Stomach smooth muscle (tissue), 2 donors: ENCODE measurements around the gene DCP2.

ENCODE experiments used
- H3K27ac ChIP-seq: one replicate; pipeline ENCODE4 v1.7.0; 2013; ENCODE audit warnings: mild to moderate bottlenecking, low read length, inconsistent platforms
- H3K27me3 ChIP-seq, 2 donors: one replicate each; pipeline ENCODE4 v1.7.0; 2013; ENCODE audit warnings: low read length in 2 of 2; ENCODE audit not compliant: insufficient read depth in 2 of 2, control insufficient read depth in 1 of 2
- H3K36me3 ChIP-seq, 2 donors: one replicate each; pipeline ENCODE4 v1.7.0; 2013; ENCODE audit warnings: low read length in 2 of 2; ENCODE audit not compliant: control insufficient read depth in 2 of 2, insufficient read depth in 2 of 2
- H3K4me1 ChIP-seq: one replicate; pipeline ENCODE4 v1.7.0; 2013; ENCODE audit warnings: low read length; ENCODE audit not compliant: control insufficient read depth, insufficient read depth
- H3K4me3 ChIP-seq, 2 donors: one replicate each; pipeline ENCODE4 v1.7.0; 2013; ENCODE audit warnings: low read length in 2 of 2
- H3K9ac ChIP-seq, 2 donors: one replicate each; pipeline ENCODE4 v1.7.0; 2013; ENCODE audit warnings: low read length in 2 of 2, mild to moderate bottlenecking in 1 of 2
- H3K9me3 ChIP-seq, 2 donors: one replicate each; pipeline ENCODE4 v1.7.0; 2013; ENCODE audit warnings: low read length in 2 of 2; ENCODE audit not compliant: control insufficient read depth in 2 of 2
- donor health status: healthy.
- donor health status: Pancreatic carcinoma.

The DCP2 gene

DNA sequence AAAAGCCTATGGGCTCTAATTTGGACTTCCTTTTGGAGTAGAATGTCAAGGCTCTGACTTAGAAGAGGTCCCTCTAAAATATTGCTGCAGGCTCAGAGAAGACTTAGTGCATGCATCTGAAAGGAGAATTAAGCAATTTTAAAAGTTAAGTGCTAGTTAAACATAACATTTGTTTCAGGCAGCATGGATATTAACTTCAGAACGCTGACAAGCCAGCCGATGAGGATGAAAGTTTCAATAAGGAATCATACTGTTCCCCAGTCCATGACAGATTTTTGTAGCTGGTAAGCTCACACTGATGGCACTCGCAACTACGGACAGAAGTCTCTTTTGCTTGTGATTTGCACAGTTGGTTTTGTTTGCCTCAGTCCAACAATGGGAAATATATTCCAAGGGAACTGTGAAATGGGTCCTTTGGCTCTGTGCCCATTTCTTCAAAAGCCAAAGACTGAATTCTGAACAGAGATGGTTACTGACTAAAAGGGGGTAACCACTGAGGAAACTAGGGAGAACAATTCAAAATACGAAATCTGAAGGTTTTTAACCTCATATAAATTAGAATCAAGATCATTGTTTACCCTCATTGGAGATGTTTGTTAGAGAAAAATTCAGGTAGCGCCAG lies 47.6 kb downstream of the DCP2 start:
- Histone ChIP-seq H3K4me1 (no peaks in the 10 kb centered on the region), H3K27ac (no peak overlapping the region), H3K27me3 (no peaks in the 10 kb centered on the region), H3K9ac (no peak overlapping the region), H3K36me3 (peaks cover 16 to 19% of the 10 kb centered on the region in 2 donors), H3K9me3 (no peaks in the 10 kb centered on the region), H3K4me3 (no peak overlapping the region)

DNA sequence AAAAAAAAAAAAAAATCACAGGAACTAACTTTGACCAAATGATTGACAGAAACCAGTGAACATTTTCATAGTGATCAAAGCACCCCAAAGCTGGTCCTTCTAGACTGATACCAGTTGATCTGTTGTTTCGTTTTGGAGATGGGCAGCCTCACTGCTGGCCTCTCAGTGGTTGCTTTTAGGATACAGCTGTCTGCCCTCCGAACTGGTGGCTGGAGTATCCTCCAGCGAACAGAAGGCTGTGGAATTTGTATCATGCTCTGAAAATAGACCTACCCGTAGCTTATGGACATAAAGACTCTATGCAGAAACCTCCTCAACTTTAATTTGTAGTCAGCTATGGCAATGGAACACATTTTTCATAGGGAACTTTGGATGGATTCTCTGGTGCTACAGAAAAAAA lies 49.0 kb downstream of the DCP2 start:
- H3K27ac ChIP-seq: no peak overlapping the region
- no peak overlapping the region for H3K9ac ChIP-seq
- H3K4me1 ChIP-seq: no peaks in the 10 kb centered on the region
- H3K4me3 ChIP-seq: no peak overlapping the region
- H3K9me3 ChIP-seq: no peaks in the 10 kb centered on the region
- H3K36me3 ChIP-seq: peaks cover 19% of the 10 kb centered on the region in 2 donors
- H3K27me3 ChIP-seq: no peaks in the 10 kb centered on the region

- H3K9ac ChIP-seq: no peak overlapping the region
- no peak overlapping the region for H3K4me3 ChIP-seq
- no peaks in the 10 kb centered on the region for H3K9me3 ChIP-seq
- H3K27ac ChIP-seq: no peak overlapping the region
- H3K4me1 ChIP-seq: no peaks in the 10 kb centered on the region
- H3K36me3 ChIP-seq: peaks cover 19% of the 10 kb centered on the region in 2 donors
- no peaks in the 10 kb centered on the region for H3K27me3 ChIP-seq
Measured at GRCh38 chr5:113026211-113026610, 49.6 kb downstream of the DCP2 start.

GRCh38 chr5:113027015-113027414 lies 50.4 kb downstream of the DCP2 start:
- Histone ChIP-seq H3K36me3 (peaks cover 19% of the 10 kb centered on the region in 2 donors), H3K4me3 (no peak overlapping the region), H3K4me1 (no peaks in the 10 kb centered on the region), H3K9me3 (no peaks in the 10 kb centered on the region), H3K9ac (no peak overlapping the region), H3K27me3 (no peaks in the 10 kb centered on the region), H3K27ac (no peak overlapping the region)

- peaks cover 19% of the 10 kb centered on the region in 2 donors for H3K36me3 ChIP-seq
- no peak overlapping the region for H3K27ac ChIP-seq
- no peaks in the 10 kb centered on the region for H3K27me3 ChIP-seq
- no peaks in the 10 kb centered on the region for H3K4me1 ChIP-seq
- no peak overlapping the region for H3K9ac ChIP-seq
- no peaks in the 10 kb centered on the region for H3K9me3 ChIP-seq
- no peak overlapping the region for H3K4me3 ChIP-seq
Measured at GRCh38 chr5:113027431-113027830, 50.8 kb downstream of the DCP2 start.

DNA sequence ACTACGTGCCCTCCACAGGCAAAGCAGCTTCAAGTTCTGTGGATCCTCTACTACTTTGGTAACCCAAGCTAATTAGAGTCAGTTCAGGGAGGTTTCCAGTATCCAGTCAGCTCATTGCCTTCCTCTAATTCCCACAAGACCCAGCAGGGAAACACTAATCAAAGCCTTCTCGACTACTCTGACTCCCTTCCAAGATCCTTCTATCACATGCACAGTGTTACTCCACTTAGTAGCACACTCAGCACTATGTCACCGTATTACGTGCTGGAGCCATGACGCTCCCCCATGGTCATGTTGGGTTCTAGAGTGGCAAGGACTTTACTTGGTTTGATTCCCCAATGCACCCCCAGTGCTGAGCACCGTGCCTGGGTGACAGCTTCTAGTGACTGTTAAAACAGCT lies 53.0 kb downstream of the DCP2 start:
- H3K9me3 ChIP-seq: no peaks in the 10 kb centered on the region
- no peak overlapping the region for H3K4me3 ChIP-seq
- H3K36me3 ChIP-seq: peaks cover 19% of the 10 kb centered on the region in 2 donors
- H3K27me3 ChIP-seq: no peaks in the 10 kb centered on the region
- H3K9ac ChIP-seq: no peak overlapping the region
- no peak overlapping the region for H3K27ac ChIP-seq
- no peaks in the 10 kb centered on the region for H3K4me1 ChIP-seq

GRCh38 chr5:113031104-113031503 lies 54.5 kb downstream of the DCP2 start:
- Histone ChIP-seq H3K9me3 (no peaks in the 10 kb centered on the region), H3K9ac (no peak overlapping the region), H3K4me1 (no peaks in the 10 kb centered on the region), H3K27me3 (no peaks in the 10 kb centered on the region), H3K4me3 (no peak overlapping the region), H3K27ac (no peak overlapping the region), H3K36me3 (peaks cover 16 to 19% of the 10 kb centered on the region in 2 donors)

DNA sequence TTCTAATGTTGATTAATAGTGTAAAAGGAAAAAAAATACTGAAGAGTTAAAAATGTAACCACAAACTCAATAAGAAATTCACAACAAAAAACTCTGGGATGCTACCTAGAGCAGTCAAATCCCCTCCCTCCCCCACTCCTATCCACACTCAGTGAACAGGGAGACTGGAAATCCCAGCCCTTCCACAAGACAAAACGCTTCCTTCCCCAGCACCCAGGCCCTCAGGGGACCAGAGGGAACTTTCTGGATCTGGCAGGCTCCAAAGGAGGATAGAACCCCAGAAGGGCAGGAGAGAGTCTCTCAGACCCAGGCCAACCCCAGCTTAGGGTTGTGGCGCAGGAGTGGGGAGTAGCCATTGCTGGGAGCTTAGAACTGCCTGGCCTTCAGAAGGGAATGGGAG lies 55.0 kb downstream of the DCP2 start:
- no peaks in the 10 kb centered on the region for H3K9me3 ChIP-seq
- H3K36me3 ChIP-seq: peaks cover 15 to 19% of the 10 kb centered on the region in 2 donors

DNA sequence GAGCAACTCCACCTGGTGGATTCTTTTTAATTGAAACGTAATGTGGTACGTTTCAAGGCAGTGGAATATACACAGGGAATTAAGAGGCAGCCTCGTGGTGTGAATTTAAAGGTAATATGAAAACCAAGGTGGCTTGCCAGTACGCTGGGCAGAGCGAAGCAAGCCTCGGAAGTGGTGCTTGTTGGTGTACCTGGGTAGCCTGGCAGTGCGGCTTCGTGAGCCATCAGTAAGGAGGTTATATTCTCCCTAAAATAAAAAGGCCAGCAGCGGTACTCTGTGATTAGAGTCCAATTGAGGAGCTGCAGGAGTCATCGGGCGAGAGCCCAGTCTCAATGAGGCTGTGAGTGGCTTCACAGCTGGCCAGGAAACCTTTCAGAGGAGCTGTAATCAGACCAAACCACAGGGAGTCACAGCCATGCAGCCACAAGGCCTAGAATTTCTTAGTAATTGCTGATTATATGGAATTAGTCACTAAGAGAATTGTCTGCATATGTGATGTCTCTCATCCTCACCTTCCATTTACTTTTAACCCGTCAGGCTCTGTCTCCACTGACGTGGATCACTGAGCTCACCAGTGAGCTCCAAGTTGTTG lies 57.7 kb downstream of the DCP2 start:
- Histone ChIP-seq H3K27me3 (no peaks in the 10 kb centered on the region), H3K27ac (no peak overlapping the region), H3K4me3 (no peak overlapping the region), H3K9me3 (no peaks in the 10 kb centered on the region), H3K36me3 (peaks cover 0 to 6% of the 10 kb centered on the region in 2 donors), H3K9ac (no peak overlapping the region), H3K4me1 (no peaks in the 10 kb centered on the region)

More for the DNA sequence above, 55.0 kb downstream of the DCP2 start:
- no peak overlapping the region for H3K4me3 ChIP-seq
- H3K4me1 ChIP-seq: no peaks in the 10 kb centered on the region
- no peak overlapping the region for H3K9ac ChIP-seq
- no peak overlapping the region for H3K27ac ChIP-seq
- no peaks in the 10 kb centered on the region for H3K27me3 ChIP-seq

- no peak overlapping the region for H3K27ac ChIP-seq
- no peak overlapping the region for H3K9ac ChIP-seq
- peaks cover 0 to 3% of the 10 kb centered on the region in 2 donors for H3K36me3 ChIP-seq
- no peaks in the 10 kb centered on the region for H3K4me1 ChIP-seq
- H3K4me3 ChIP-seq: no peak overlapping the region
- H3K27me3 ChIP-seq: no peaks in the 10 kb centered on the region
- no peaks in the 10 kb centered on the region for H3K9me3 ChIP-seq
Measured at GRCh38 chr5:113035096-113035495, 58.5 kb downstream of the DCP2 start.

DNA sequence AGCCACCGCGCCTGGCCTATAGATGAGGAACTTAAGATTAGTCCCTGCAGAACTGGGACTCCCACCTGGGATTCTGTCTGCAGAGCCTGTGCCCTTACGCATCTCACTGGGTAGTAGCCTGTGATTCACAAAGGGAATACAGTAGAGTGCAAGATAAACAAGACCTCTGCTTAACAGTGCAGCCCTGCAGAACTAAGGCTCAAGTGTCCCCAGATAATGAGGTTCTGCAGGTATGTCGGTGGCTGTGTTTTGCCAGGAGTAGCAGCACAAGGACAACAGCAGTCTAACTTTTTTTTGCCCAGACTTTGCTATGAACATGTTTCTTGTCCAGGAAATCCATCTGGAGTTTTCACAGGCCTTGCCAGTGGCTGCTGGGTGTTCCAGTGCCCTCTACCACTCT lies 59.7 kb downstream of the DCP2 start:
- Histone ChIP-seq H3K27me3 (no peaks in the 10 kb centered on the region), H3K9ac (no peak overlapping the region), H3K36me3 (peaks cover 0 to 3% of the 10 kb centered on the region in 2 donors), H3K27ac (no peak overlapping the region), H3K4me1 (no peaks in the 10 kb centered on the region), H3K4me3 (no peak overlapping the region), H3K9me3 (no peaks in the 10 kb centered on the region)
